ENCODE measurements around the gene HARS1. TPM values are rescaled to one million over a fixed set of nuclear protein-coding genes. Genes with fewer than 3 reads are reported as not detected.
A peak's percentile ranks its signal among the peaks of the same experiment; 100 is the strongest.

The HARS1 gene
- total and polyA plus RNA-seq, 5 donors from 2014 or later: 56.5 to 74.4 (median 59.6) TPM

- peaks cover 6 to 41% (median 27%) of the 10 kb centered on the region in 4 donors for H3K4me1 Mint-ChIP-seq
- peak within 1 kb of the TSS; percentile 89 to 99 (median 96) for H3K4me3 Mint-ChIP-seq
- H3K36me3 ChIP-seq (ENCODE audit: control insufficient read depth, insufficient read depth, low read length): peaks cover 76% of the 10 kb centered on the region
- ATAC-seq (ENCODE audit: low read depth in 2 of 2) (peak; percentile 99 to 100), DNase-seq (peak; percentile 91 to 98 (median 94))
- H3K27me3 ChIP-seq (ENCODE audit: control insufficient read depth, insufficient read depth, low read length): no peaks in the 10 kb centered on the region
- H3K9me3 Mint-ChIP-seq: no peaks in the 10 kb centered on the region
- peak within 1 kb of the TSS; percentile 97 for H3K4me3 ChIP-seq (ENCODE audit: low read depth, low read length)
- H3K9me3 ChIP-seq (ENCODE audit: control insufficient read depth in 2 of 2, low read length in 2 of 2): no peaks in the 10 kb centered on the region
- H3K27ac Mint-ChIP-seq: peak within 1 kb of the TSS; percentile 97 to 99 (median 98)
- H3K27ac ChIP-seq (ENCODE audit: insufficient read depth, low read length, poor library complexity, severe bottlenecking): peak within 1 kb of the TSS; percentile 86
- no peaks in the 10 kb centered on the region for H3K27me3 Mint-ChIP-seq
- peaks cover 15% of the 10 kb centered on the region for H3K4me1 ChIP-seq (ENCODE audit: control insufficient read depth, insufficient read depth, low read length, poor library complexity, severe bottlenecking)
- peaks cover 57% of the 10 kb centered on the region for H3K36me3 Mint-ChIP-seq
Measured at GRCh38 chr5:140700177-140701144, 9.3 kb upstream of the HARS1 start, which contains the start of gene ZMAT2. TSS of gene ZMAT2 (plus strand) at chr5:140700447. CDS start at chr5:140700461, 14 bp downstream.

- no peak overlapping the region for H3K27ac ChIP-seq (ENCODE audit: insufficient read depth, low read length, poor library complexity, severe bottlenecking)
- Mint-ChIP-seq H3K4me3 (peak overlapping the region in 1 of 4 donors; percentile 41), H3K27ac (peak overlapping the region in 1 of 3 donors; percentile 44), H3K36me3 (peaks cover 53% of the 10 kb centered on the region), H3K4me1 (peaks cover 14 to 43% (median 33%) of the 10 kb centered on the region in 4 donors), H3K9me3 (no peaks in the 10 kb centered on the region), H3K27me3 (no peaks in the 10 kb centered on the region)
- no peak for DNase-seq
- H3K4me1 ChIP-seq (ENCODE audit: control insufficient read depth, insufficient read depth, low read length, poor library complexity, severe bottlenecking): peaks cover 28% of the 10 kb centered on the region
- H3K27me3 ChIP-seq (ENCODE audit: control insufficient read depth, insufficient read depth, low read length): no peaks in the 10 kb centered on the region
- no peaks in the 10 kb centered on the region for H3K9me3 ChIP-seq (ENCODE audit: control insufficient read depth in 2 of 2, low read length in 2 of 2)
- H3K36me3 ChIP-seq (ENCODE audit: control insufficient read depth, insufficient read depth, low read length): peaks cover 63% of the 10 kb centered on the region
- ATAC-seq (ENCODE audit: low read depth in 2 of 2): no peak
- no peak overlapping the region for H3K4me3 ChIP-seq (ENCODE audit: low read depth, low read length)
Measured at GRCh38 chr5:140696891-140697492, 5.8 kb upstream of the HARS1 start.

GRCh38 chr5:140694276-140694675, 3.1 kb upstream of the HARS1 start:
- Histone ChIP-seq H3K27ac (ENCODE audit: insufficient read depth, low read length, poor library complexity, severe bottlenecking) (no peak overlapping the region), H3K4me1 (ENCODE audit: control insufficient read depth, insufficient read depth, low read length, poor library complexity, severe bottlenecking) (peaks cover 27% of the 10 kb centered on the region), H3K4me3 (ENCODE audit: low read depth, low read length) (no peak overlapping the region), H3K27me3 (ENCODE audit: control insufficient read depth, insufficient read depth, low read length) (no peaks in the 10 kb centered on the region), H3K9me3 (ENCODE audit: control insufficient read depth in 2 of 2, low read length in 2 of 2) (no peaks in the 10 kb centered on the region), H3K36me3 (ENCODE audit: control insufficient read depth, insufficient read depth, low read length) (peaks cover 57% of the 10 kb centered on the region)
- no peak for DNase-seq
- ATAC-seq (ENCODE audit: low read depth in 2 of 2): no peak
- Mint-ChIP-seq H3K36me3 (peaks cover 46% of the 10 kb centered on the region), H3K9me3 (peaks cover 0 to 1% (median 0%) of the 10 kb centered on the region in 7 donors), H3K27me3 (no peaks in the 10 kb centered on the region), H3K4me1 (peaks cover 8 to 44% (median 37%) of the 10 kb centered on the region in 4 donors), H3K27ac (peak overlapping the region in 2 of 3 donors; percentile 15 to 69), H3K4me3 (peak overlapping the region in 2 of 4 donors; percentile 62 to 84)

- Mint-ChIP-seq H3K36me3 (peaks cover 18% of the 10 kb centered on the region), H3K4me1 (peaks cover 18 to 53% (median 45%) of the 10 kb centered on the region in 4 donors), H3K27ac (peak overlapping the region in 2 of 3 donors; percentile 97 to 98), H3K27me3 (no peaks in the 10 kb centered on the region), H3K9me3 (peaks cover 0 to 1% (median 0%) of the 10 kb centered on the region in 7 donors), H3K4me3 (peak overlapping the region; percentile 91 to 99 (median 96))
- Histone ChIP-seq H3K36me3 (ENCODE audit: control insufficient read depth, insufficient read depth, low read length) (peaks cover 29% of the 10 kb centered on the region), H3K4me3 (ENCODE audit: low read depth, low read length) (peak overlapping the region; percentile 92), H3K27me3 (ENCODE audit: control insufficient read depth, insufficient read depth, low read length) (no peaks in the 10 kb centered on the region), H3K27ac (ENCODE audit: insufficient read depth, low read length, poor library complexity, severe bottlenecking) (peak overlapping the region; percentile 87), H3K9me3 (ENCODE audit: control insufficient read depth in 2 of 2, low read length in 2 of 2) (no peaks in the 10 kb centered on the region), H3K4me1 (ENCODE audit: control insufficient read depth, insufficient read depth, low read length, poor library complexity, severe bottlenecking) (peaks cover 30% of the 10 kb centered on the region)
- DNase-seq: no peak
- no peak for ATAC-seq (ENCODE audit: low read depth in 2 of 2)
Measured at GRCh38 chr5:140690376-140690932, 716 bp downstream of the HARS1 start.

- Mint-ChIP-seq H3K9me3 (no peaks in the 10 kb centered on the region), H3K4me1 (no peaks in the 10 kb centered on the region), H3K36me3 (peaks cover 42% of the 10 kb centered on the region), H3K27ac (no peak overlapping the region), H3K4me3 (no peak overlapping the region), H3K27me3 (no peaks in the 10 kb centered on the region)
- no peak for DNase-seq
- Histone ChIP-seq H3K4me1 (ENCODE audit: control insufficient read depth, insufficient read depth, low read length, poor library complexity, severe bottlenecking) (no peaks in the 10 kb centered on the region), H3K27me3 (ENCODE audit: control insufficient read depth, insufficient read depth, low read length) (no peaks in the 10 kb centered on the region), H3K9me3 (ENCODE audit: control insufficient read depth in 2 of 2, low read length in 2 of 2) (no peaks in the 10 kb centered on the region), H3K36me3 (ENCODE audit: control insufficient read depth, insufficient read depth, low read length) (peaks cover 71% of the 10 kb centered on the region), H3K4me3 (ENCODE audit: low read depth, low read length) (no peak overlapping the region), H3K27ac (ENCODE audit: insufficient read depth, low read length, poor library complexity, severe bottlenecking) (no peak overlapping the region)
- ATAC-seq (ENCODE audit: low read depth in 2 of 2): no peak
Measured at GRCh38 chr5:140678993-140679392, 12.2 kb downstream of the HARS1 start.

- no peaks in the 10 kb centered on the region for H3K27me3 ChIP-seq (ENCODE audit: control insufficient read depth, insufficient read depth, low read length)
- Mint-ChIP-seq H3K4me1 (no peaks in the 10 kb centered on the region), H3K27me3 (no peaks in the 10 kb centered on the region), H3K9me3 (no peaks in the 10 kb centered on the region), H3K27ac (no peak overlapping the region), H3K36me3 (peaks cover 38% of the 10 kb centered on the region), H3K4me3 (no peak overlapping the region)
- no peak overlapping the region for H3K4me3 ChIP-seq (ENCODE audit: low read depth, low read length)
- DNase-seq (no peak), ATAC-seq (ENCODE audit: low read depth in 2 of 2) (no peak)
- no peak overlapping the region for H3K27ac ChIP-seq (ENCODE audit: insufficient read depth, low read length, poor library complexity, severe bottlenecking)
- H3K36me3 ChIP-seq (ENCODE audit: control insufficient read depth, insufficient read depth, low read length): peaks cover 73% of the 10 kb centered on the region
- no peaks in the 10 kb centered on the region for H3K9me3 ChIP-seq (ENCODE audit: control insufficient read depth in 2 of 2, low read length in 2 of 2)
- H3K4me1 ChIP-seq (ENCODE audit: control insufficient read depth, insufficient read depth, low read length, poor library complexity, severe bottlenecking): no peaks in the 10 kb centered on the region
Measured at GRCh38 chr5:140677947-140678346, 13.2 kb downstream of the HARS1 start.

- Mint-ChIP-seq H3K4me1 (no peaks in the 10 kb centered on the region), H3K36me3 (peaks cover 30% of the 10 kb centered on the region), H3K4me3 (no peak overlapping the region), H3K27me3 (no peaks in the 10 kb centered on the region), H3K27ac (peak overlapping the region in 1 of 3 donors; percentile 38), H3K9me3 (no peaks in the 10 kb centered on the region)
- DNase-seq (no peak), ATAC-seq (ENCODE audit: low read depth in 2 of 2) (no peak)
- H3K9me3 ChIP-seq (ENCODE audit: control insufficient read depth in 2 of 2, low read length in 2 of 2): no peaks in the 10 kb centered on the region
- H3K4me1 ChIP-seq (ENCODE audit: control insufficient read depth, insufficient read depth, low read length, poor library complexity, severe bottlenecking): no peaks in the 10 kb centered on the region
- H3K27me3 ChIP-seq (ENCODE audit: control insufficient read depth, insufficient read depth, low read length): no peaks in the 10 kb centered on the region
- no peak overlapping the region for H3K27ac ChIP-seq (ENCODE audit: insufficient read depth, low read length, poor library complexity, severe bottlenecking)
- no peak overlapping the region for H3K4me3 ChIP-seq (ENCODE audit: low read depth, low read length)
- peaks cover 70% of the 10 kb centered on the region for H3K36me3 ChIP-seq (ENCODE audit: control insufficient read depth, insufficient read depth, low read length)
Measured at GRCh38 chr5:140674629-140675028, 16.5 kb downstream of the HARS1 start.

All from CD4-positive, CD25-positive, alpha-beta regulatory T cell (primary cell).